ENCODE measurements around the gene CRLF3.
"Not testable (repeated sequence)": the region's sequence is repeated elsewhere in the genome, so short reads cannot be mapped to it uniquely, and the experiment has no call there.

CRLF3 gene

GRCh38 chr17:30747621-30748020 lies 76.9 kb downstream of the CRLF3 start:
- Histone ChIP-seq H3K79me2 (ENCODE audit: insufficient read depth, low read length) (peaks cover 71% of the 10 kb centered on the region), H3K36me3 (ENCODE audit: insufficient read depth, low read length) (peaks cover 75% of the 10 kb centered on the region)
- H3K27me3 ChIP-seq (ENCODE audit: insufficient read depth, low read length, poor library complexity); DNase-seq; H3K27ac ChIP-seq (ENCODE audit: low read length); H3K9ac ChIP-seq (ENCODE audit: low read depth, low read length); H3K4me3 ChIP-seq (ENCODE audit: low read depth in 1 of 2, low read length in 2 of 2); H4K20me1 ChIP-seq (ENCODE audit: insufficient read depth, low read length); H3K4me2 ChIP-seq (ENCODE audit: insufficient read depth, low read length); H2AFZ ChIP-seq (ENCODE audit: low read depth, low read length); H3K4me1 ChIP-seq (ENCODE audit: insufficient read depth, low read length); ATAC-seq (ENCODE audit: insufficient read depth, low read depth); H3K9me3 ChIP-seq (ENCODE audit: insufficient read depth, low read length, severe bottlenecking): not testable (repeated sequence)

GRCh38 chr17:30742669-30743068 lies 81.8 kb downstream of the CRLF3 start:
- H2AFZ ChIP-seq (ENCODE audit: low read depth, low read length); H3K4me2 ChIP-seq (ENCODE audit: insufficient read depth, low read length); H3K4me3 ChIP-seq (ENCODE audit: low read depth in 1 of 2, low read length in 2 of 2); H3K9ac ChIP-seq (ENCODE audit: low read depth, low read length); H4K20me1 ChIP-seq (ENCODE audit: insufficient read depth, low read length); DNase-seq; H3K9me3 ChIP-seq (ENCODE audit: insufficient read depth, low read length, severe bottlenecking); ATAC-seq (ENCODE audit: insufficient read depth, low read depth); H3K27me3 ChIP-seq (ENCODE audit: insufficient read depth, low read length, poor library complexity); H3K27ac ChIP-seq (ENCODE audit: low read length); H3K4me1 ChIP-seq (ENCODE audit: insufficient read depth, low read length): not testable (repeated sequence)
- Histone ChIP-seq H3K36me3 (ENCODE audit: insufficient read depth, low read length) (peaks cover 61% of the 10 kb centered on the region), H3K79me2 (ENCODE audit: insufficient read depth, low read length) (peaks cover 78% of the 10 kb centered on the region)

GRCh38 chr17:30736371-30736770 lies 88.1 kb downstream of the CRLF3 start:
- H3K9me3 ChIP-seq (ENCODE audit: insufficient read depth, low read length, severe bottlenecking); H3K27ac ChIP-seq (ENCODE audit: low read length); H3K27me3 ChIP-seq (ENCODE audit: insufficient read depth, low read length, poor library complexity); H3K9ac ChIP-seq (ENCODE audit: low read depth, low read length); H3K4me3 ChIP-seq (ENCODE audit: low read depth in 1 of 2, low read length in 2 of 2); ATAC-seq (ENCODE audit: insufficient read depth, low read depth); H3K4me2 ChIP-seq (ENCODE audit: insufficient read depth, low read length); H2AFZ ChIP-seq (ENCODE audit: low read depth, low read length): not testable (repeated sequence)
- peaks cover 19% of the 10 kb centered on the region for H3K4me1 ChIP-seq (ENCODE audit: insufficient read depth, low read length)
- H4K20me1 ChIP-seq (ENCODE audit: insufficient read depth, low read length) = peaks cover 26% of the 10 kb centered on the region; the same call in 1 of the 2 replicates
- peaks cover 39% of the 10 kb centered on the region for H3K36me3 ChIP-seq (ENCODE audit: insufficient read depth, low read length)
- H3K79me2 ChIP-seq (ENCODE audit: insufficient read depth, low read length) = peaks cover 88% of the 10 kb centered on the region
- peak; percentile 2 for DNase-seq

GRCh38 chr17:30735644-30736043 lies 88.8 kb downstream of the CRLF3 start:
- H3K79me2 ChIP-seq (ENCODE audit: insufficient read depth, low read length) = peaks cover 83% of the 10 kb centered on the region
- not testable (repeated sequence) for H3K27ac ChIP-seq (ENCODE audit: low read length); H3K9me3 ChIP-seq (ENCODE audit: insufficient read depth, low read length, severe bottlenecking); DNase-seq; H3K9ac ChIP-seq (ENCODE audit: low read depth, low read length); ATAC-seq (ENCODE audit: insufficient read depth, low read depth); H3K4me3 ChIP-seq (ENCODE audit: low read depth in 1 of 2, low read length in 2 of 2); H3K27me3 ChIP-seq (ENCODE audit: insufficient read depth, low read length, poor library complexity); H3K4me2 ChIP-seq (ENCODE audit: insufficient read depth, low read length); H2AFZ ChIP-seq (ENCODE audit: low read depth, low read length)
- H3K36me3 ChIP-seq (ENCODE audit: insufficient read depth, low read length) = peaks cover 33% of the 10 kb centered on the region
- H3K4me1 ChIP-seq (ENCODE audit: insufficient read depth, low read length) = peaks cover 22% of the 10 kb centered on the region
- H4K20me1 ChIP-seq (ENCODE audit: insufficient read depth, low read length) = peaks cover 26% of the 10 kb centered on the region; the same call in 1 of the 2 replicates

GRCh38 chr17:30735206-30735605 lies 89.3 kb downstream of the CRLF3 start:
- ATAC-seq (ENCODE audit: insufficient read depth, low read depth); H3K9me3 ChIP-seq (ENCODE audit: insufficient read depth, low read length, severe bottlenecking); H2AFZ ChIP-seq (ENCODE audit: low read depth, low read length); H3K27me3 ChIP-seq (ENCODE audit: insufficient read depth, low read length, poor library complexity); H3K4me3 ChIP-seq (ENCODE audit: low read depth in 1 of 2, low read length in 2 of 2); H3K27ac ChIP-seq (ENCODE audit: low read length); H3K9ac ChIP-seq (ENCODE audit: low read depth, low read length): not testable (repeated sequence)
- Histone ChIP-seq H3K4me2 (ENCODE audit: insufficient read depth, low read length) (peak overlapping the region; percentile 27; the same call in 1 of the 2 replicates), H3K79me2 (ENCODE audit: insufficient read depth, low read length) (peaks cover 83% of the 10 kb centered on the region), H3K36me3 (ENCODE audit: insufficient read depth, low read length) (peaks cover 30% of the 10 kb centered on the region), H4K20me1 (ENCODE audit: insufficient read depth, low read length) (peaks cover 22% of the 10 kb centered on the region; the same call in 1 of the 2 replicates), H3K4me1 (ENCODE audit: insufficient read depth, low read length) (peaks cover 26% of the 10 kb centered on the region)
- peak; percentile 2 for DNase-seq

- not testable (repeated sequence) for H3K27ac ChIP-seq (ENCODE audit: low read length); H3K9me3 ChIP-seq (ENCODE audit: insufficient read depth, low read length, severe bottlenecking); ATAC-seq (ENCODE audit: insufficient read depth, low read depth); H2AFZ ChIP-seq (ENCODE audit: low read depth, low read length); H3K9ac ChIP-seq (ENCODE audit: low read depth, low read length); H3K27me3 ChIP-seq (ENCODE audit: insufficient read depth, low read length, poor library complexity)
- peak; percentile 5 for DNase-seq
- Histone ChIP-seq H3K4me1 (ENCODE audit: insufficient read depth, low read length) (peaks cover 26% of the 10 kb centered on the region), H4K20me1 (ENCODE audit: insufficient read depth, low read length) (peaks cover 17% of the 10 kb centered on the region; the same call in 1 of the 2 replicates), H3K36me3 (ENCODE audit: insufficient read depth, low read length) (peaks cover 29% of the 10 kb centered on the region), H3K79me2 (ENCODE audit: insufficient read depth, low read length) (peaks cover 84% of the 10 kb centered on the region), H3K4me2 (ENCODE audit: insufficient read depth, low read length) (peak overlapping the region; percentile 50), H3K4me3 (ENCODE audit: low read depth in 1 of 2, low read length in 2 of 2) (peak overlapping the region in 1 of 2 experiments; percentile 33; a peak in 1 of 4 replicates)
Measured at GRCh38 chr17:30734153-30734552, 90.3 kb downstream of the CRLF3 start.

Measured in DND-41 (cell line).